ENCODE data around the gene SMTN.

DNA sequence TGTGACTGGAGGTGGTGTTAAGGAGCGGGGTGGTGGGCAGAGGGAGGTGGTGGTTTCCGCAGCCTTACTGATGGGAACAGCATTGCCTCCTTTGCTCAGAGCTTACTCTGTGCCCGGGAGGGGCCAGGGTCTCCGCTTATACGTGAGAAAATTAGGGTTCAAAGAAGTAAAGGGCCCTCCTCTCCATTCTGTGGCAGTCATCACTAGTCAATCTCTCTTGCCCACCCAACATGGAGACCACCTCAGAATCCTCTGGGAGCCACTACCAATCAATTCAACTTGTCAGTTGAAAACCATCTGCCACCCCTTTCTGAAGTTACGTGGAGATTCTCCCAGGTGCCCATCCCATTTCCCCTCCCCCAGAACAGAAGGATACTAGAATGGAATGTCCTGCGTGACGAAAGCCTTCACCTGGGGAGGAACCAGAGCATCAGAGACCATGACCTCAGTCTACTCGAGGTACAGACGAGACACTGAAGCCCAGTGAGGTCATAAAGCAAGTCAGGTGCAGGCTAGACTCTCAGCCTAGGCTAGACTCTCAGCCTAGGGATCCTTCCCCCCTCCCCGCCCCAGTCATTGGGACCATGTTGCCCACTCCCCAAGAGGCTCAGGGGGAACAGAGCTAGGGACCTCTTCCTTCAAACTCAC, 24.3 kb downstream of the SMTN start:
- TF ChIP-seq, protein P1, sequence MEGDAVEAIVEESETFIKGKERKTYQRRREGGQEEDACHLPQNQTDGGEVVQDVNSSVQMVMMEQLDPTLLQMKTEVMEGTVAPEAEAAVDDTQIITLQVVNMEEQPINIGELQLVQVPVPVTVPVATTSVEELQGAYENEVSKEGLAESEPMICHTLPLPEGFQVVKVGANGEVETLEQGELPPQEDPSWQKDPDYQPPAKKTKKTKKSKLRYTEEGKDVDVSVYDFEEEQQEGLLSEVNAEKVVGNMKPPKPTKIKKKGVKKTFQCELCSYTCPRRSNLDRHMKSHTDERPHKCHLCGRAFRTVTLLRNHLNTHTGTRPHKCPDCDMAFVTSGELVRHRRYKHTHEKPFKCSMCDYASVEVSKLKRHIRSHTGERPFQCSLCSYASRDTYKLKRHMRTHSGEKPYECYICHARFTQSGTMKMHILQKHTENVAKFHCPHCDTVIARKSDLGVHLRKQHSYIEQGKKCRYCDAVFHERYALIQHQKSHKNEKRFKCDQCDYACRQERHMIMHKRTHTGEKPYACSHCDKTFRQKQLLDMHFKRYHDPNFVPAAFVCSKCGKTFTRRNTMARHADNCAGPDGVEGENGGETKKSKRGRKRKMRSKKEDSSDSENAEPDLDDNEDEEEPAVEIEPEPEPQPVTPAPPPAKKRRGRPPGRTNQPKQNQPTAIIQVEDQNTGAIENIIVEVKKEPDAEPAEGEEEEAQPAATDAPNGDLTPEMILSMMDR (IDR thresholded peaks at IDR 0.05) = no peak
- TF ChIP-seq POLR2A (IDR thresholded peaks at IDR 0.05) = no peak
